ENCODE data around the gene ANKMY2. TPM values are rescaled to one million over a fixed set of nuclear protein-coding genes. Genes with fewer than 3 reads are reported as not detected.
"Not testable (repeated sequence)": the region's sequence is repeated elsewhere in the genome, so short reads cannot be mapped to it uniquely, and the experiment has no call there.

The ANKMY2 gene
- total RNA-seq, 3 donors from 2014 or later: 19.5 to 25.8 (median 22.8) TPM

DNA sequence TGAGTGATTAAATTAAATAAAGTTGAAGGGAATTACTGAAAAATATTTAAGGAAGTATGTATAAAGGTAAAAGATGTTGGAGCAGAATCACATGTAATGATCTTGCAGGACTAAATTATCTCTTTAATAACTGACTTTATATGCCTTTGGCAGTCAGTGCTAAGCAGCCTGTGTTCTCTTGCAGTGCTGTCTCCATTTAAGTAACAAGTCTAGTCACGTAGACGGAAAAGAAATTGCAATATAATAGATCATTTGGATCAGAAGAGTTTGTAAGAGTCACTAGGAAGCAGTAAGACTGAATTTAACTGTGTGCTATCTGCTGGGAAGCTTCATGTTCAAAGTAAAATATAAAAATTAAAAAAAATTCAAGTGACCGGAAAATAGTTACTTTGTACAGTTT, 21.8 kb upstream of the ANKMY2 start:
- intact Hi-C loops (cut with DNase I, micrococcal nuclease): no loop called here
- Histone ChIP-seq H3K9me3 (no peaks in the 10 kb centered on the region), H3K36me3 (ENCODE audit: low read depth) (no peaks in the 10 kb centered on the region), H3K4me3 (no peak overlapping the region), H3K4me1 (ENCODE audit: low read depth) (no peaks in the 10 kb centered on the region)
- TF ChIP-seq, protein P1, sequence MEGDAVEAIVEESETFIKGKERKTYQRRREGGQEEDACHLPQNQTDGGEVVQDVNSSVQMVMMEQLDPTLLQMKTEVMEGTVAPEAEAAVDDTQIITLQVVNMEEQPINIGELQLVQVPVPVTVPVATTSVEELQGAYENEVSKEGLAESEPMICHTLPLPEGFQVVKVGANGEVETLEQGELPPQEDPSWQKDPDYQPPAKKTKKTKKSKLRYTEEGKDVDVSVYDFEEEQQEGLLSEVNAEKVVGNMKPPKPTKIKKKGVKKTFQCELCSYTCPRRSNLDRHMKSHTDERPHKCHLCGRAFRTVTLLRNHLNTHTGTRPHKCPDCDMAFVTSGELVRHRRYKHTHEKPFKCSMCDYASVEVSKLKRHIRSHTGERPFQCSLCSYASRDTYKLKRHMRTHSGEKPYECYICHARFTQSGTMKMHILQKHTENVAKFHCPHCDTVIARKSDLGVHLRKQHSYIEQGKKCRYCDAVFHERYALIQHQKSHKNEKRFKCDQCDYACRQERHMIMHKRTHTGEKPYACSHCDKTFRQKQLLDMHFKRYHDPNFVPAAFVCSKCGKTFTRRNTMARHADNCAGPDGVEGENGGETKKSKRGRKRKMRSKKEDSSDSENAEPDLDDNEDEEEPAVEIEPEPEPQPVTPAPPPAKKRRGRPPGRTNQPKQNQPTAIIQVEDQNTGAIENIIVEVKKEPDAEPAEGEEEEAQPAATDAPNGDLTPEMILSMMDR (IDR thresholded peaks at IDR 0.05): no peak
- no peak for DNase-seq
- ATAC-seq: no peak

DNA sequence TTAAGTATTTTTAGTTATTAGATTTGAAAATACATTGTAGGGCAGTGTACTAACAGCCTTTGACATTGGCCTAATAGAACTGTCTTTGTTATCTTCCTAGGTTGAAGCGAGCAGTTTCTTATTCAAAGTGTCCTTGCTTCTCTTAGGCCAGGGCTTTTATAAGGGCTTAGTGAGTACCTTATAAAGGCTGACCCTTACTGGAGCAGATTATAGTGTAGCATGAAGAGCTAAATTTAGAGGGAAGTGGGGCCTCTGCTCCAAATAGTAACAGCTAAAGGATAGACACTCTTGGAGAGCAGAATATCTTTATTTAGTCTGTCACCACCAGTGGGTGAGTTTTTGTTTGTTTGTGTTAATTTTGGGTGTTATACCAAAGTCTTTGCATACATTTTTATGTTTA, 16.4 kb upstream of the ANKMY2 start:
- H3K36me3 ChIP-seq (ENCODE audit: low read depth): no peaks in the 10 kb centered on the region
- TF ChIP-seq, protein P1 (IDR thresholded peaks at IDR 0.05): no peak
- intact Hi-C loops (cut with DNase I, micrococcal nuclease): no loop called here
- DNase-seq (no peak), ATAC-seq (no peak)
- H3K9me3 ChIP-seq: no peaks in the 10 kb centered on the region
- H3K4me1 ChIP-seq (ENCODE audit: low read depth): no peaks in the 10 kb centered on the region
- H3K4me3 ChIP-seq: no peak overlapping the region

DNA sequence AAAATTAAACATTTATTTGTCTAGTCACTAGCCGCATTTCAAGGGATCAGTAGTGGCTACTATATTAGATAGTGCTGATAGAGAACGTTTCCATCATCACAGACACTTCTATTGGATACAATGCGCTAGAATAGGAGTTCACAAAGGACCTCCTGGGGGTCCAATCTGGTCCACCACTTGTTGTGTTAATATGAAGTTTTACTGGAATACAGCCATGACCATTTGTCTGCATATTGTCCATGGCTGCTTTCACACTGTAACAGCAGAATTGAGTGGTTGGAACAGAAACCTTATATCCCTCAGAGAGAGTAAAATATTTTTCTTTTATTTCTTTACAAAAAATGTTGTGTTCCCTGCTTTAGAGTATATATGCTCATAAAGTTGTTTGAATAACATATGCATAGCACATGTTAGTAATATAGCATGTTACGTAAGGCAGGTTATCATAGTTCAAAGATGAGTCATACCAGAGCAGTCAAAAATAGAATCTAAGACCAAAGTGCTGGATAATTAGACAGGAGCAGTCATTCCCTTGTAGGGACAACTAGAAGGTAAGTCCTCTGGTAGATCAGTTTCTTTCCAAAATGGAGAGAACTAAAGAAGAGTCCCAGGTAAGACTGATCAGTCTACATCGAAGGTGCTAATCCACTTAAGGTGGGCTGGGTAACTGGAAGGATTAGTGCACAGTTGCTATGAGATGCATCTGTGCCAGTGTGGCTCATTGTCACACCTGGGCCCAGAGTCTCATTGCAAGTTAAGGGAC, 15.3 kb upstream of the ANKMY2 start:
- H3K4me1 ChIP-seq (ENCODE audit: low read depth): no peaks in the 10 kb centered on the region
- ATAC-seq (peak; percentile 98), DNase-seq (no peak)
- H3K9me3 ChIP-seq: no peaks in the 10 kb centered on the region
- intact Hi-C loops (cut with DNase I, micrococcal nuclease): no loop called here
- H3K36me3 ChIP-seq (ENCODE audit: low read depth): no peaks in the 10 kb centered on the region
- no peak overlapping the region for H3K4me3 ChIP-seq
- TF ChIP-seq, protein P1 (IDR thresholded peaks at IDR 0.05): no peak

DNA sequence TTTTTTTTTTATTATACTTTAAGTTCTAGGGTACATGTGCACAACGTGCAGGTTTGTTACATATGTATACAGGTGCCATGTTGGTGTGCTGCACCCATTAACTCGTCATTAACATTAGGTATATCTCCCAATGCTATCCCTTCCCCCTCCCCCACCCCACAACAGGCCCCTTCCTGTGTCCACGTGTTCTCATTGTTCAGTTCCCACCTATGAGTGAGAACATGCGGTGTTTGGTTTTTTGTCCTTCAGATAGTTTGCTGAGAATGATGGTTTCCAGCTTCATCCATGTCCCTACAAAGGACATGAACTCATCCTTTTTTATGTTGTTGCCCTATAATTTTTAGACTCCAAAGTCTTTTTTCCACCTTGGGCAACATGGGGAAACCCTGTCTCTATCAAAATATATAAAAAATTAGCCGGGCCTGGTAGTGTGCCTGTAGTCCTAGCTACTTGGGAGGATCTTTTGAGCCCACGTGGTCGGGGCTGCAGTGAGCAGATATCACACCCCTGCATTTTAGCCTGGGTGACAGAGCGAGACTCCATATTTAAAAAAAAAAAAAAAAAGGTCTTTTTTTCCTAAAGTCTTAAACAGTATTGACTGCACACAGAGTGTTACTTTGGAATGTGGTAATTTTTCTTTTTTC, 14.4 kb upstream of the ANKMY2 start:
- ATAC-seq; H3K4me1 ChIP-seq (ENCODE audit: low read depth); intact Hi-C loops (cut with DNase I, micrococcal nuclease); DNase-seq; H3K9me3 ChIP-seq; H3K36me3 ChIP-seq (ENCODE audit: low read depth); H3K4me3 ChIP-seq: not testable (repeated sequence)

DNA sequence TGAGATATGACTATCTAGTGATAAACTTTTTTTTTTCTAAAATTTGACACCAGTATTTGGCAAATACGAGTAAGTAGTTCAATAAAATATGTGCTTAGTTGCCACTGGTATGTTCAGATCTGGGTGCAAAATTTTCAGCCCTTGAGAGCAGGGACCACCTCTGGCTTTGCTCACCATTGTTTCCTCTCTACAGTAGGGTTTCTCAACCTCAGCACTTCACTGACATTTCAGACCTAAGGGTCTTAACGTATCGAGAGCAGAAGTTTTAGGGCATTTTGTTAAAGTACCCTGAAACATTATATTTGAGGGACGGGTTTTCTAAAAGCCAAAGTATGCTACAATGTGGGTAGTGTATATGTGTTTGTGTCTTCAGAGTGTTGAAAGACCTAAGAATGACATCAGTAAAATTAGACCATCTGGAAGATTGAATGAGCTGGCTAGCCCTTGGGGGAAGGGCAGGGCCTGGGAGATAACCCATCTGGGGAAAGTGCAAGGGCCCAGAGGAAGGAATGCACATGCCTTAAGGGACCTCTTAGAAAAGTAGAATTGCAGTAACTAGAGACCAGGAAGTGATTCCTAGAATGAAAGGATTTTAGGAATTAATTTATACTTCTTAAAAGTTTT, 12.2 kb upstream of the ANKMY2 start:
- H3K4me3 ChIP-seq: no peak overlapping the region
- H3K9me3 ChIP-seq: no peaks in the 10 kb centered on the region
- no peaks in the 10 kb centered on the region for H3K4me1 ChIP-seq (ENCODE audit: low read depth)
- DNase-seq: no peak
- TF ChIP-seq, protein P1 (IDR thresholded peaks at IDR 0.05): no peak
- intact Hi-C loops (cut with DNase I, micrococcal nuclease): no loop called here
- no peaks in the 10 kb centered on the region for H3K36me3 ChIP-seq (ENCODE audit: low read depth)
- ATAC-seq: peak; percentile 48

DNA sequence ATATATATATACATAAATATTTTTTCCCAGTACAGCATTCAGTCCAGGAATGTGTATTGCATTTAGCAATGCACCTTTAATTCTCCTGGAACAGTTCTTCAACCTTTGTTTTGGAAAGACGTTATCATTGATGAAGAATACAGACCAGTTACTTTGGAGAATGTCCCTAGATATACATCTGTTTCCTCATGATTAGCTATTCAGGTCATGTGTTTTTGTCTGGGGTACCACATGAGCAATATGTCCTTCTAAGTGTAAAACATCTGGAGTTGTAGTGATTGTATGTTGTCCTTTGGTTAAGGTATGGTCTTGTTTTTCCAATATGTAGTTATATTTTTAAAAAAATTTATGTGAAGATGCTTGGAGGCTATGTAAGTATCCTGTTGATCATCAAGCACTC, 10.6 kb upstream of the ANKMY2 start:
- ATAC-seq (no peak), DNase-seq (no peak)
- Histone ChIP-seq H3K36me3 (ENCODE audit: low read depth) (no peaks in the 10 kb centered on the region), H3K4me3 (no peak overlapping the region), H3K4me1 (ENCODE audit: low read depth) (no peaks in the 10 kb centered on the region), H3K9me3 (no peaks in the 10 kb centered on the region)
- intact Hi-C loops (cut with DNase I, micrococcal nuclease): no loop called here
- TF ChIP-seq, protein P1 (IDR thresholded peaks at IDR 0.05): no peak
